ENCODE measurements around the gene SPTBN4.

- TF ChIP-seq CTCF (IDR thresholded peaks at IDR 0.05), result no peak
- TF ChIP-seq EZH2 (IDR thresholded peaks at IDR 0.05; ENCODE audit: borderline replicate concordance, insufficient read depth, low read depth, low read length, poor library complexity, severe bottlenecking), result no peak
These were observed 105.2 kb downstream of the SPTBN4 start for GRCh38 chr19:40571831-40572495.

Data from B cell (primary cell).